Memory B cell (primary cell): ENCODE measurements around the gene DPYSL3.

Source experiments
- ATAC-seq: fragments of 150-1000 bp; cut with Tn5 transposase; 2 replicates; pipeline ENCODE4 v1.10.0; 2021; ENCODE audit warnings: low read depth, mild to moderate bottlenecking, moderate library complexity
- DNase-seq, 2 donors: peaks; one replicate each; pipeline ENCODE4 v3.0.0; 2022; ENCODE audit warnings: low spot score in 2 of 2
- H3K27ac Mint-ChIP-seq: one replicate; pipeline ENCODE4 v1.8.0; 2022; ENCODE audit warnings: mild to moderate bottlenecking, moderate library complexity, mixed read lengths
- H3K27me3 Mint-ChIP-seq: one replicate; pipeline ENCODE4 v1.8.0; 2022; ENCODE audit warnings: mixed read lengths
- H3K36me3 Mint-ChIP-seq: one replicate; pipeline ENCODE4 v1.8.0; 2022; ENCODE audit warnings: mild to moderate bottlenecking, mixed read lengths
- H3K4me1 Mint-ChIP-seq: one replicate; pipeline ENCODE4 v1.8.0; 2022; ENCODE audit warnings: mixed read lengths
- H3K4me3 Mint-ChIP-seq: one replicate; pipeline ENCODE4 v1.8.0; 2022; ENCODE audit warnings: mild to moderate bottlenecking, moderate library complexity, mixed read lengths
- H3K9me3 Mint-ChIP-seq: one replicate; pipeline ENCODE4 v1.8.0; 2022; ENCODE audit warnings: mixed read lengths

DPYSL3 gene

DNA sequence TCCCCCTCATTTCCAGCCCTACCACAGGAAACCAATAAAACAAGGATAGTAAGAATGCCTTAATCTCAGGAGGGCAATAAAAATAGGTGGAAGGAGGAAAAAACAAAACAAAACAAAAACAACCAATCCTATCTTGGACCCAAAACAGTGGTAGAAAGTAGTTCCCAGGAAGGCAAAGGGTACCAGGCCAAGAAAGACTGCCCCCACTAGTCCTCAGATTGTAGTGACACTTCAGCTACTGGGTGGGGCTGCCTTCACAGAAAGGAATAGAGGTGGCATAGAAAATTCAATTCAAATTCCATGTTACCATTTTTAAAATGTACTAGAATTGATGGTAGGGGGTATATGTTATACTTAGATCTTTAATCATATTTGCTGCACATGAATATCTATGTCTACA, 59.3 kb downstream of the DPYSL3 start:
- Mint-ChIP-seq H3K4me3 (no peak overlapping the region), H3K9me3 (peaks cover 2% of the 10 kb centered on the region), H3K4me1 (no peaks in the 10 kb centered on the region), H3K36me3 (no peaks in the 10 kb centered on the region), H3K27ac (no peak overlapping the region), H3K27me3 (peaks cover 20% of the 10 kb centered on the region)
- ATAC-seq (no peak), DNase-seq (no peak)

- no peak for ATAC-seq
- Mint-ChIP-seq H3K27ac (no peak overlapping the region), H3K36me3 (no peaks in the 10 kb centered on the region), H3K4me3 (no peak overlapping the region), H3K9me3 (peaks cover 2% of the 10 kb centered on the region), H3K4me1 (no peaks in the 10 kb centered on the region), H3K27me3 (peaks cover 19% of the 10 kb centered on the region)
- no peak for DNase-seq
Observed at GRCh38 chr5:147448766-147449165, 61.1 kb downstream of the DPYSL3 start.

DNA sequence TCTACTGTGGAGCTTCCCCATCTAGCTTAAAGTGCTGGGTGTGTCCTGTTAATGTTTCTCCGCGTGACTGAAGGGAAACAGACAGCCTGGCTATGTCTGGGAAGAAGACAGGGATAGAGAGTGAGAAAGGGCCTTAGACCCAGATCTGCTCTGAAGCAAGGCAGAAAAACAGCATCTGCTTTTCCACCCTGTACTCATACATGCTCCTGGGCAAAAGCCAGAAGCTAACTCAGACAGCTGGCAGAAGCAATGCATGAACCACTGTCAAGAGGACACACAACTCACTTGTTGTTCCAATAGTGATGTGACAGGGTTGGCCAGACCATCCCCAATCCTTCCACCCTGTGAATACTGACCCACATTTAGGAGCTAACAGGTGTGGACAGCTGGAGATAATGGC, 63.3 kb downstream of the DPYSL3 start:
- peaks cover 9% of the 10 kb centered on the region for H3K27me3 Mint-ChIP-seq
- DNase-seq (no peak), ATAC-seq (no peak)
- no peaks in the 10 kb centered on the region for H3K36me3 Mint-ChIP-seq
- H3K9me3 Mint-ChIP-seq = peaks cover 7% of the 10 kb centered on the region
- no peak overlapping the region for H3K4me3 Mint-ChIP-seq
- H3K4me1 Mint-ChIP-seq = no peaks in the 10 kb centered on the region
- H3K27ac Mint-ChIP-seq = no peak overlapping the region

GRCh38 chr5:147445917-147446316, 64.0 kb downstream of the DPYSL3 start:
- Mint-ChIP-seq H3K27me3 (peaks cover 7% of the 10 kb centered on the region), H3K4me3 (no peak overlapping the region), H3K9me3 (peaks cover 7% of the 10 kb centered on the region), H3K36me3 (no peaks in the 10 kb centered on the region), H3K27ac (no peak overlapping the region), H3K4me1 (no peaks in the 10 kb centered on the region)
- no peak for DNase-seq
- no peak for ATAC-seq

DNA sequence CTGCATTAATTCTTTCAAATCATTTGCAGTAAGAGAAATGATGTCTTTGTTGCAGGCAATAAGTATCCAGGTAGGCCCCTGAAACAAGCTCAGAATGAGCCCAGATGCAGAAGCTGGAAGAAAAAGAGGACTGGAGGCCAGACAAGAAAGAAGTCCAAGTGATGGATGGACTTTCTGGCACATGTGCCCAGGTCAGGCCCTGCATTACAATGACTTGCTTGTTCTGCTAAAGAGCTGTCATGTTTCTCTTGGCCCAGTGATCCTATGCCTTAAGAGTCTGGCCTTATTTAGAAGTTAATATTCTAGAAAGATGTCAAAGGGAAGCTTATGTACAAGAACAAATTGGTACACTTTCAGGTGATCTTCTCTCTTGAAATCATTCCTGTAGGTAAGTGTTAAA, 64.8 kb downstream of the DPYSL3 start:
- H3K27me3 Mint-ChIP-seq = peaks cover 3% of the 10 kb centered on the region
- peaks cover 7% of the 10 kb centered on the region for H3K9me3 Mint-ChIP-seq
- no peak for ATAC-seq
- no peaks in the 10 kb centered on the region for H3K36me3 Mint-ChIP-seq
- no peak overlapping the region for H3K27ac Mint-ChIP-seq
- H3K4me3 Mint-ChIP-seq = no peak overlapping the region
- no peaks in the 10 kb centered on the region for H3K4me1 Mint-ChIP-seq
- no peak for DNase-seq

- Mint-ChIP-seq H3K4me1 (no peaks in the 10 kb centered on the region), H3K9me3 (peaks cover 5% of the 10 kb centered on the region), H3K4me3 (no peak overlapping the region), H3K27ac (no peak overlapping the region), H3K27me3 (peaks cover 3% of the 10 kb centered on the region), H3K36me3 (no peaks in the 10 kb centered on the region)
- ATAC-seq = no peak
- DNase-seq = no peak
Observed at GRCh38 chr5:147442224-147442623, 67.6 kb downstream of the DPYSL3 start.

- ATAC-seq (no peak), DNase-seq (no peak)
- H3K9me3 Mint-ChIP-seq = peaks cover 5% of the 10 kb centered on the region
- no peak overlapping the region for H3K4me3 Mint-ChIP-seq
- H3K27ac Mint-ChIP-seq = no peak overlapping the region
- no peaks in the 10 kb centered on the region for H3K4me1 Mint-ChIP-seq
- H3K27me3 Mint-ChIP-seq = peaks cover 3% of the 10 kb centered on the region
- H3K36me3 Mint-ChIP-seq = no peaks in the 10 kb centered on the region
Observed at GRCh38 chr5:147441191-147441695, 68.6 kb downstream of the DPYSL3 start.

GRCh38 chr5:147439254-147439653, 70.6 kb downstream of the DPYSL3 start:
- Mint-ChIP-seq H3K9me3 (peaks cover 6% of the 10 kb centered on the region), H3K4me3 (no peak overlapping the region), H3K27ac (no peak overlapping the region), H3K36me3 (no peaks in the 10 kb centered on the region), H3K27me3 (peaks cover 3% of the 10 kb centered on the region), H3K4me1 (no peaks in the 10 kb centered on the region)
- no peak for DNase-seq
- ATAC-seq = no peak

DNA sequence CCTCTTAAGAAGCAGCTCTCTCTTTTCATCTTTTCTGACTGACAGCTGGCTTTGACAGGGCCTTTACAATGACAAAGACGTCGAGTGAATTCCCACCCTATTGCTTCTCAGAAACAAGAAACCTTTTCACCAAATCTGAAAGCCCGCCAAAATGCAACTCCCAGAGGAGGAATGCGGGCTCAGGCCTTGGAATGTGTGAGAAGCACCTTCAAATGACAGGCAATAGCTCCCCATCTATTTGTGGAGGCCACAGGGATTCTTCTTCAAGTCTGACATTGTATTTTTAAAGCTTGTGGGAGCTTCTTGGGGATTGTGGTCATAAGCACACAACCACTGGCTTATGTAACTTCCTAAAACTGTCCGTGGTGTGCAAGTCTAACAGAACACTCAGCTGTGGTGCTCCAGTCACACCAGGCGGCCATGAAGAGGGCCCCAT, 72.7 kb downstream of the DPYSL3 start:
- Mint-ChIP-seq H3K36me3 (no peaks in the 10 kb centered on the region), H3K4me1 (no peaks in the 10 kb centered on the region), H3K27ac (no peak overlapping the region), H3K4me3 (no peak overlapping the region), H3K27me3 (no peaks in the 10 kb centered on the region), H3K9me3 (peaks cover 2% of the 10 kb centered on the region)
- DNase-seq (no peak), ATAC-seq (no peak)

DNA sequence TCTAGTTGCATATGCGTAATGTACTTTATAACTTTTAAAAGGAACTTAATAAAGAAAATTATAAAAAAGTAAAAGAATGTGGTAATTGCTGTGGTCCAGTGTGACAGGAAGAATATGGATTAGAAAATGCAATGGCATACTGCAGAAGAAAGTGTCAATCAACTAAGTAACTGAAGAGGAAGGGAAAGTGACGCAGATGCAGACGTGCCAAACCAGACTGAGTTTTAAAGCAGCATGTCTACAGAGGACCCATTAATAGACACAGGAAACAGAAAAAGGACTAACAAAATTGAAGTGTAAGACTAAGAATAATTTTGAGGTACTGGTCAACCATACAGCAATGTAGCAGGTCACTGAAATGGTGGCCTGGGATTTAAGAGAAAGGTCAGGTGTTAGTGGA, 73.3 kb downstream of the DPYSL3 start:
- ATAC-seq = no peak
- H3K27ac Mint-ChIP-seq = no peak overlapping the region
- DNase-seq = no peak
- peaks cover 1% of the 10 kb centered on the region for H3K9me3 Mint-ChIP-seq
- H3K27me3 Mint-ChIP-seq = no peaks in the 10 kb centered on the region
- no peak overlapping the region for H3K4me3 Mint-ChIP-seq
- H3K4me1 Mint-ChIP-seq = no peaks in the 10 kb centered on the region
- no peaks in the 10 kb centered on the region for H3K36me3 Mint-ChIP-seq

DNA sequence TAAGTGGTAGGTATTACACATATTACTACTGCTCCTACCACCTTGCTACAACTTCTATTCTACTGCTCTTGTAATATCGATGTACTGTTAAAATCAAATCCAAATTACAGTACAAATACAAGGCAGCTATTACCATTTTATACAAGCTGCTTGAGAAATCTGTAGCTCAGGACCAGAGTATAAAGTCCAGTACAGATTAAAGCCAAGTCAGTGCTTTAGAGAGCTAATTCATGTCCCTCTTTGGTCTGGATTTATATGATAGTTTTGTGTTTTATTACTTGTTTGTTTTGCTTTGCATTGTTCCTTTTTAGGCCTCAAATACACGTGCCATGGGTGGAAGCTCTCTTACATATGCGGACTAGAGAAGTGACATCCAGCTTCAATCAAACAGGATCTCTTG, 75.8 kb downstream of the DPYSL3 start:
- ATAC-seq (no peak), DNase-seq (no peak)
- Mint-ChIP-seq H3K36me3 (no peaks in the 10 kb centered on the region), H3K4me1 (no peaks in the 10 kb centered on the region), H3K4me3 (no peak overlapping the region), H3K9me3 (peaks cover 3% of the 10 kb centered on the region), H3K27me3 (peaks cover 1% of the 10 kb centered on the region), H3K27ac (no peak overlapping the region)

- DNase-seq (no peak), ATAC-seq (no peak)
- peaks cover 3% of the 10 kb centered on the region for H3K9me3 Mint-ChIP-seq
- H3K4me3 Mint-ChIP-seq = no peak overlapping the region
- H3K4me1 Mint-ChIP-seq = no peaks in the 10 kb centered on the region
- H3K27me3 Mint-ChIP-seq = peaks cover 1% of the 10 kb centered on the region
- H3K27ac Mint-ChIP-seq = no peak overlapping the region
- no peaks in the 10 kb centered on the region for H3K36me3 Mint-ChIP-seq
Observed at GRCh38 chr5:147432323-147432722, 77.5 kb downstream of the DPYSL3 start.

GRCh38 chr5:147431586-147431985, 78.3 kb downstream of the DPYSL3 start:
- Mint-ChIP-seq H3K9me3 (peaks cover 3% of the 10 kb centered on the region), H3K4me1 (no peaks in the 10 kb centered on the region), H3K36me3 (no peaks in the 10 kb centered on the region), H3K4me3 (no peak overlapping the region), H3K27ac (no peak overlapping the region), H3K27me3 (peaks cover 1% of the 10 kb centered on the region)
- no peak for DNase-seq
- no peak for ATAC-seq

DNA sequence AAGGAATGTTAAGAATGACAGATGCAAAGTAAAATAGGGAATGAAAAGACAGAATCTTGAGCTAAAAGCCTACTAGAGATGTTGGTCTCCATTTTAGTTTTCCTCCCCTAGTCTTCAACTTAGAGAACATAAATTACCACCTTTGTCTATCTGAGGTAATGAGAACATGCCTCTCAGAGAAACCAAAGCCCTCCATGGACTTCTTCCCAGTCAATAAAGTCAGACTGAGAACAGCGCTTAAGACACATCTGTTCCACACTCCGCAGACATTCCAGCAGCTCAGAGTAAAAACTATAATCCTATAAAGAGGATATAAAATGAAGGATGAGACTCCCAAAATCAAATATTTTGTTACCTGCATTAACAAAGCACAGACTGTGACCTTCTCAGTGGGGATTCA, 79.2 kb downstream of the DPYSL3 start:
- no peaks in the 10 kb centered on the region for H3K4me1 Mint-ChIP-seq
- H3K36me3 Mint-ChIP-seq = no peaks in the 10 kb centered on the region
- ATAC-seq = no peak
- H3K27ac Mint-ChIP-seq = no peak overlapping the region
- DNase-seq = no peak
- peaks cover 3% of the 10 kb centered on the region for H3K9me3 Mint-ChIP-seq
- no peak overlapping the region for H3K4me3 Mint-ChIP-seq
- H3K27me3 Mint-ChIP-seq = peaks cover 1% of the 10 kb centered on the region

- Mint-ChIP-seq H3K4me1 (no peaks in the 10 kb centered on the region), H3K4me3 (no peak overlapping the region), H3K27me3 (peaks cover 1% of the 10 kb centered on the region), H3K9me3 (peaks cover 1% of the 10 kb centered on the region), H3K36me3 (no peaks in the 10 kb centered on the region), H3K27ac (no peak overlapping the region)
- ATAC-seq (no peak), DNase-seq (no peak)
Observed at GRCh38 chr5:147427521-147428401, 82.1 kb downstream of the DPYSL3 start.
